T-helper 2 cell treated with Interferon-gamma antibody and Interleukin-4, amounts not matched to agents 5 μg/mL and 100 μg/mL, for 36 hours (primary cell): ENCODE measurements around the gene B4GALT7.

Experiments
- DNase-seq: peaks from one replicate; pipeline ENCODE4 v3.0.0; 2021; ENCODE audit warnings: low spot score
- H3K27ac Mint-ChIP-seq: one replicate; pipeline ENCODE4 v1.8.0; 2021; ENCODE audit warnings: mild to moderate bottlenecking, mixed read lengths
- H3K27me3 Mint-ChIP-seq: one replicate; pipeline ENCODE4 v1.8.0; 2021; ENCODE audit warnings: low read depth, mixed read lengths
- H3K36me3 Mint-ChIP-seq: one replicate; pipeline ENCODE4 v1.8.0; 2021; ENCODE audit warnings: low read depth, mixed read lengths
- H3K4me1 Mint-ChIP-seq: one replicate; pipeline ENCODE4 v1.8.0; 2021; ENCODE audit warnings: low read depth, mixed read lengths
- H3K4me3 Mint-ChIP-seq: one replicate; pipeline ENCODE4 v1.8.0; 2022; ENCODE audit warnings: mild to moderate bottlenecking, moderate library complexity, mixed read lengths
- H3K9me3 Mint-ChIP-seq: one replicate; pipeline ENCODE4 v1.8.0; 2021; ENCODE audit warnings: mixed read lengths

Gene B4GALT7

GRCh38 chr5:177600508-177601018, 631 bp downstream of the B4GALT7 start:
- H3K27me3 Mint-ChIP-seq = no peaks in the 10 kb centered on the region
- no peak for DNase-seq
- H3K4me3 Mint-ChIP-seq = peak overlapping the region; percentile 95
- peaks cover 17% of the 10 kb centered on the region for H3K36me3 Mint-ChIP-seq
- no peaks in the 10 kb centered on the region for H3K9me3 Mint-ChIP-seq
- H3K4me1 Mint-ChIP-seq = peaks cover 18% of the 10 kb centered on the region
- peak overlapping the region; percentile 94 for H3K27ac Mint-ChIP-seq

- Mint-ChIP-seq H3K27ac (no peak overlapping the region), H3K27me3 (no peaks in the 10 kb centered on the region), H3K9me3 (no peaks in the 10 kb centered on the region), H3K36me3 (peaks cover 11% of the 10 kb centered on the region), H3K4me3 (peak overlapping the region; percentile 95), H3K4me1 (peaks cover 18% of the 10 kb centered on the region)
- no peak for DNase-seq
These were observed 1.2 kb downstream of the B4GALT7 start for GRCh38 chr5:177601126-177601525.

- peaks cover 17% of the 10 kb centered on the region for H3K4me1 Mint-ChIP-seq
- peaks cover 5% of the 10 kb centered on the region for H3K36me3 Mint-ChIP-seq
- H3K4me3 Mint-ChIP-seq = peak overlapping the region; percentile 95
- DNase-seq = no peak
- peak overlapping the region; percentile 50 for H3K27ac Mint-ChIP-seq
- no peaks in the 10 kb centered on the region for H3K9me3 Mint-ChIP-seq
- H3K27me3 Mint-ChIP-seq = no peaks in the 10 kb centered on the region
These were observed 1.9 kb downstream of the B4GALT7 start for GRCh38 chr5:177601577-177602457.

GRCh38 chr5:177602458-177602830, 2.5 kb downstream of the B4GALT7 start:
- Mint-ChIP-seq H3K27ac (no peak overlapping the region), H3K4me3 (no peak overlapping the region), H3K36me3 (peaks cover 3% of the 10 kb centered on the region), H3K9me3 (no peaks in the 10 kb centered on the region), H3K4me1 (peaks cover 17% of the 10 kb centered on the region), H3K27me3 (no peaks in the 10 kb centered on the region)
- no peak for DNase-seq

- DNase-seq = no peak
- H3K27ac Mint-ChIP-seq = no peak overlapping the region
- H3K9me3 Mint-ChIP-seq = no peaks in the 10 kb centered on the region
- H3K27me3 Mint-ChIP-seq = no peaks in the 10 kb centered on the region
- H3K36me3 Mint-ChIP-seq = no peaks in the 10 kb centered on the region
- H3K4me3 Mint-ChIP-seq = no peak overlapping the region
- peaks cover 13% of the 10 kb centered on the region for H3K4me1 Mint-ChIP-seq
These were observed 3.7 kb downstream of the B4GALT7 start for GRCh38 chr5:177603631-177604030.

- H3K36me3 Mint-ChIP-seq = no peaks in the 10 kb centered on the region
- H3K27me3 Mint-ChIP-seq = no peaks in the 10 kb centered on the region
- H3K9me3 Mint-ChIP-seq = no peaks in the 10 kb centered on the region
- H3K27ac Mint-ChIP-seq = no peak overlapping the region
- DNase-seq = no peak
- no peak overlapping the region for H3K4me3 Mint-ChIP-seq
- peaks cover 10% of the 10 kb centered on the region for H3K4me1 Mint-ChIP-seq
These were observed 4.2 kb downstream of the B4GALT7 start for GRCh38 chr5:177604116-177604521.

- DNase-seq = no peak
- peaks cover 8% of the 10 kb centered on the region for H3K4me1 Mint-ChIP-seq
- no peaks in the 10 kb centered on the region for H3K9me3 Mint-ChIP-seq
- H3K4me3 Mint-ChIP-seq = no peak overlapping the region
- H3K27ac Mint-ChIP-seq = no peak overlapping the region
- no peaks in the 10 kb centered on the region for H3K36me3 Mint-ChIP-seq
- no peaks in the 10 kb centered on the region for H3K27me3 Mint-ChIP-seq
These were observed 4.7 kb downstream of the B4GALT7 start for GRCh38 chr5:177604656-177605055.

- Mint-ChIP-seq H3K4me3 (no peak overlapping the region), H3K4me1 (peaks cover 8% of the 10 kb centered on the region), H3K27me3 (no peaks in the 10 kb centered on the region), H3K9me3 (no peaks in the 10 kb centered on the region), H3K36me3 (no peaks in the 10 kb centered on the region), H3K27ac (no peak overlapping the region)
- DNase-seq = no peak
These were observed 5.1 kb downstream of the B4GALT7 start for GRCh38 chr5:177605078-177605477.

- Mint-ChIP-seq H3K4me3 (no peak overlapping the region), H3K4me1 (peaks cover 5% of the 10 kb centered on the region), H3K27ac (no peak overlapping the region), H3K9me3 (no peaks in the 10 kb centered on the region), H3K27me3 (no peaks in the 10 kb centered on the region), H3K36me3 (no peaks in the 10 kb centered on the region)
- DNase-seq = no peak
These were observed 5.7 kb downstream of the B4GALT7 start for GRCh38 chr5:177605667-177606066.

GRCh38 chr5:177606071-177607051, 6.4 kb downstream of the B4GALT7 start:
- Mint-ChIP-seq H3K4me3 (no peak overlapping the region), H3K4me1 (peaks cover 2% of the 10 kb centered on the region), H3K27ac (peak overlapping the region; percentile 34), H3K9me3 (no peaks in the 10 kb centered on the region), H3K36me3 (no peaks in the 10 kb centered on the region), H3K27me3 (no peaks in the 10 kb centered on the region)
- DNase-seq = no peak

GRCh38 chr5:177607115-177607451, 7.2 kb downstream of the B4GALT7 start:
- Mint-ChIP-seq H3K36me3 (no peaks in the 10 kb centered on the region), H3K4me1 (no peaks in the 10 kb centered on the region), H3K27ac (no peak overlapping the region), H3K9me3 (no peaks in the 10 kb centered on the region), H3K4me3 (no peak overlapping the region), H3K27me3 (no peaks in the 10 kb centered on the region)
- DNase-seq = no peak

GRCh38 chr5:177607452-177608192, 7.7 kb downstream of the B4GALT7 start:
- peak; percentile 44 for DNase-seq

GRCh38 chr5:177608243-177609075, 8.5 kb downstream of the B4GALT7 start:
- no peaks in the 10 kb centered on the region for H3K4me1 Mint-ChIP-seq
- no peaks in the 10 kb centered on the region for H3K36me3 Mint-ChIP-seq
- H3K4me3 Mint-ChIP-seq = no peak overlapping the region
- no peak for DNase-seq
- H3K9me3 Mint-ChIP-seq = no peaks in the 10 kb centered on the region
- H3K27ac Mint-ChIP-seq = peak overlapping the region; percentile 20
- H3K27me3 Mint-ChIP-seq = no peaks in the 10 kb centered on the region

More at GRCh38 chr5:177607452-177608192, 7.7 kb downstream of the B4GALT7 start:
- no peaks in the 10 kb centered on the region for H3K27me3 Mint-ChIP-seq
- H3K36me3 Mint-ChIP-seq = no peaks in the 10 kb centered on the region
- no peak overlapping the region for H3K27ac Mint-ChIP-seq
- H3K9me3 Mint-ChIP-seq = no peaks in the 10 kb centered on the region
- no peak overlapping the region for H3K4me3 Mint-ChIP-seq
- H3K4me1 Mint-ChIP-seq = no peaks in the 10 kb centered on the region
